IPS-NIHi7 (cell line): Measurements from ENCODE around the gene BTBD17.

Experiments
- DNase-seq: peaks from one replicate; pipeline ENCODE4 v3.0.0; 2012; ENCODE audit warnings: mixed read lengths; ENCODE audit errors: extremely low spot score

BTBD17 gene

DNA sequence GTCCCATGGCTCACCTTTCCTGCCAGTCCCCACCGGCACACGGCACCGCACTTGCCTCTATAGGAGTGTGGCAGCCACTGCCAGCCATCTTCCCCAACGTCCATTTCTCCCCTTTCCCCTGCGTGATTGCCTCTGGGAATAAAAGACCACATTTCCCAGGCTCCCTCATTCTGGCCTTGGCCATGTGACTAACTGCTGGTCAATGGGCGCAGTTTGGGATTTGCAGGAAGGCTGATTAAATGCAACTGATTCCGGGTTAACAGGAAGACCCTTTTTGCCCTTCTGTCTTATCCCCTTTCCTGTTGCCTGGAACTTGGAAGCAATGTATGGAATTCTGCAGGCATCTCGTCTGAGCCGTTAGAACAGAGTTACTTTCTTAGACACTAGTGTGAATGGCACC lies 3.0 kb downstream of the BTBD17 start:
- DNase-seq: no peak

DNA sequence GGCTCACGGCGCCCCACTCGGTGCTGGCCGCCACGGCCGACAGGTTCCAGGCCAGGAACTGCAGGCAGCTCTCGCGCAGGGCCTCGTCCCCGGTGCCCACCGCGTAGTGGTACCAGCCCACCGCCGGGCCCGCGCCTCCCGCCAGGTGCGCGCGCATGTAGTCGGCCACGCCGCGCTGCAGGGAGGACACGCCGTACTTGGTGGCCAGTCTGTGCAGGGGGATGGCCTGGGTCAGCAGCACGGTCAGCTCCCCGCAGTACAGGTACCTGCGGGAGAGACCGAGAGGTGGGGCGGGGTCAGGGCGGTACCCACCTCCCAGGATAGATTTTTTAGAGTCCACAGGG lies 4.2 kb downstream of the BTBD17 start:
- no peak for DNase-seq

DNA sequence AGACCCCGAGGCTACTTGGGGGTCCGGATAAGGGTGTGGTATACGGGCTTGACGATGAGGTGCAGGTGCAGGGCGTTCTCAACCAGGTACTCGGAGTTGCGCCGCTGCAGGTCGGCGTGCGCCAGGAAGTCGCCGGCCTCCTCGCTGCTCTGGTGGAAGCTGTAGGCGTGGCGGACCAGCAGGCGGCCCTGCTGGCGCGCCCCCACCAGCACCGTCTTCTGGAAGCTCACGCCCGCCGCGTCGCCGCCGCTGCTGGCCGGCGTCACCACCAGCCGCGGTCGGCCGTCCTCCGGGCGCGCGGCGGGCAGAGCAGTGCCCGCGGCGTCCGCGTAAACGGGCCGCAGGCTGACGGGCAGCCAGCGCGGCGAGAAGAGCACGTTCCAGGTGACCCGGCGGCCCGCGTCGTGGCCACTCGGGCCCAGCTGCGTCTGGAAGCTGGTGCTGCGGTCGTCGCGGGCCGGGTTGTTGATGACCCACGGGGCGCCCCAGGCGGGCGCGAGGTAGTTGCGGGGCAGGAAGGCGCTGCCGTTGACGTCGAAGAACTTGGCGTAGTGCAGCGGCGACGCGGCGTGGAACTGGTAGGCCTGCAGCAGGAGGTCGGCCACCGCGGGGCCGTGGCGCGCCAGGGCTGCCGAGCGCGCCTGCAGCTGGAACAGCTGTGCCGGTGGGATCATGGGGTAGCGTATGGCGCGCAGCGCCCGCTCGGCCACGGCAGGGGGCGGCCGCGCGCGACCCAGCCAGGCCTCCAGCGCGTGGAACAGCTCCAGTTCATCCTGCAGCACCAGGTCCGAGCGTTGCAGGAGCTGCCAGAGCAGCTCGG lies 4.8 kb downstream of the BTBD17 start:
- DNase-seq: peak; percentile 84

DNA sequence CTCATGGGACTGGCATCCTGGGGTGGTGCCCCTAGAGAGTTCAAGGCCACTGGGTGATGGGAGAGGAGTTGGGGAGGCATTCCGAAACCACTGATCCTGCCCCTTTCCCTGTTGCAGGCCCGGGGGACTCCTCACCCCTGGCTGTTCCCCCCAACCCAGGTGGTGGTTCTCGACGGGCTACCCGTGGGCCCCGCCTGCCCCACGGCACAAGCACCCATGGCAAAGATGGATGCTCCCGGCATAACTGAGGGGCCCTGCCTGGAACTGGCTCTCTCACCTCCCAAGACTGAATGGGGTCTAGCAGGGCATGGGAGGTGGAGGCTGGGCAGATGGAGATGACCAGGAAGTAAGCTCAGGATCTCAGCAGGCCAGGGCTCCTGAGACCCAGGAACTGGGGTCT lies 6.6 kb downstream of the BTBD17 start:
- no peak for DNase-seq

DNA sequence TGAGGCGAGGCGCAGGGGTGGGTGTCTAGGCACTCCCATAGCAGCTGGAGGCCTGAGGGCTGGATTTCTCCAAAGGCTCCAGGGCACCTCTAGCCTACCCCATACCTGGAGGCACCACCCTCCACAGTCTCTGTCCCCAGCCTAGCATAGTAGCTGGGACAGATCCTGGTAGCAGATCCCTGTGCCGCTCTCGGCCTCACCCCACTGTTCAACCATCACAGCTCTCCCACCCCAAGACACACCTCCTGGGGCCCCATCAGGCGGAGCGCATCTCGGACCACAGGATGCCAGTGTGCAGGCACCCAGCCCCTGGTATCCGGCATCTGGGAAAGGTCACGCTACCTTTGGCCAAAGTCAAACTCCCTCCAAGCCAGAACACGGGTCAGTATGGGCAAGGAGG lies 7.1 kb downstream of the BTBD17 start:
- DNase-seq: no peak

DNA sequence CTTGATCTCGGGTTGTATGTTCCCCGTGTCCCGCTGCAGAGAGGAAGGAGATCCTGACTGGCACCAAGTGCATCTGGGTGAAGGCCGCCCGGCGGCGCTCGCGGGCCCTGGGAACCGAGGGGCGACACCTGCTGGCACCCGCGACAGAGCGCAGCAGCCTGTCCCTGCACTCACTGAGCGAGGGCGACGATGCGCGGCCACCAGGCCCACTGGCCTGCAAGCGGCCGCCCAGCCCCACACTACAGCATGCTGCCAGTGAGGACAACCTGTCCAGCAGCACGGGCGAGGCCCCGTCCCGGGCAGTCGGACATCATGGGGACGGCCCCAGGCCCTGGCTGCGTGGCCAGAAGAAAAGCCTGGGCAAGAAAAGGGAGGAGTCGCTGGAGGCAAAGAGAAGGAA lies 7.5 kb downstream of the BTBD17 start:
- peak; percentile 89 for DNase-seq

DNA sequence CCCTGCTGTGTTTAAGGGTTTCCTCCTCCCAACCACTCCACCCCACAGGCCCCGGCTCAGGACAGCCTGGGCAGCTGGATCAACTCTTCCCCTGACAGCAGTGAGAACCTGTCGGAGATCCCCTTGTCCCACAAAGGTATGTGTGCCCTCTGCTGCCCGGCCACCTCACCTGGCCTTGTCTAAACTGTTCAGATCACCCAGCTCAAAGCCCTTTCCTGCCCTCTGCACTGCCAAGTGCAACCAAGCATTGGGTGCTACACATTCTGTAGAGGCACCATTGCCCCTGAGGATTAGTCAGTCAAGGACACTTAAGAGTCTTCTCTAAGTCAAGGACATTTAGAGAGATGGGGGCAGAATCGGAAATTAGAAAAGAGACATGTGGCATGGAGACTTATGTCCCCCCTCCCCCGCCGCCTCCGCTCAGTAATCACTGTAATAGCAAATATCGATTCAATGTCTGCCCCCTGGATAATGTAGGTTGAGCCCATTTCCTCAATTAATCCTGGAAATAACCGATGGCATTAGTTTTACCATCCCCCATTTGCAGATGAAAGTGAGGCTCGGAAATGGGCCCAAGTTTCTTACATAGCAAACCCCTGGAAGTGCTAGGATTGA lies 8.1 kb downstream of the BTBD17 start:
- no peak for DNase-seq

DNA sequence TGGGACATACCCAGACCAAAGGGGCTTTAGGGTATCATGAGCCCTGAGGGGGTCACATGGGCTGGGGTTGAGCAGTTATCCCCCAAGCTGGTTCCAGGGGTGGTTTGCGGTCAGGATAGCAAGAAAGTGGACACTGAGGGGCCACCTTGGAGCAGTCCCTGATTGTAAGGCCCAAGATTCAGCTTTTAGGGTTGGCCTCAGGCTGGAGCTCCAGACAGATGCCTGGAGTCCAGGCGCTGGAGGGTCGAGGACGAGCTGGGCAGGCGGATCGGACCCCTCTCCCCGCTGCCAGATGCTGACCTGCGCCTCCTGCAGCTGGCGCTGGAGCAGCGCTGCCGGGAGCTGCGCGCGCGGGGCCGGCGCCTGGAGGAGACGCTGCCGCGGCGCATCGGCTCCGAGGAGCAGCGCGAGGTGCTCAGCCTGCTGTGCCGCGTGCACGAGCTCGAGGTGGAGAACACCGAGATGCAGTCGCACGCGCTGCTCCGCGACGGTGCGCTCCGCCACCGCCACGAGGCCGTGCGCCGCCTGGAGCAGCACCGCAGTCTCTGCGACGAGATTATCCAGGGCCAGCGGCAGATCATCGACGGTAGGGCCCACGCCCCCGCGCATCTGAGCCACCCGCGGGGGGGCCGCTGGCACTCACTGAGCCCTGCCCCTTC lies 10.0 kb downstream of the BTBD17 start:
- DNase-seq: peak; percentile 82

DNA sequence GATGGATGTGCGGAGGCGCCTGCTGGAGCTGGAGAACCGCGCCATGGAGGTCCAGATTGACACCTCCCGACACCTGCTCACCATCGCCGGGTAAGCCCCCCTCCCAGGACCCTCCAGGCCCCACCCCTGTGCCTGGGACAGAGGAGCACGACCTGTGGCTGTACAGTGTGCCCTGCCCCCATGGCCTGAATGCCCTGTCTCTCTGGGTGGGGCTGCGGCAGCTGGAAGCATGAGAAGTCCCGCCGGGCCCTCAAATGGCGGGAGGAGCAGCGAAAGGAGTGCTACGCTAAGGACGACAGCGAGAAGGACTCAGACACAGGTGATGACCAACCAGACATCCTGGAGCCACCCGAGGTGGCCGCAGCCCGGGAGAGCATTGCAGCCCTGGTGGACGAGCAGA lies 11.2 kb downstream of the BTBD17 start:
- no peak for DNase-seq

DNA sequence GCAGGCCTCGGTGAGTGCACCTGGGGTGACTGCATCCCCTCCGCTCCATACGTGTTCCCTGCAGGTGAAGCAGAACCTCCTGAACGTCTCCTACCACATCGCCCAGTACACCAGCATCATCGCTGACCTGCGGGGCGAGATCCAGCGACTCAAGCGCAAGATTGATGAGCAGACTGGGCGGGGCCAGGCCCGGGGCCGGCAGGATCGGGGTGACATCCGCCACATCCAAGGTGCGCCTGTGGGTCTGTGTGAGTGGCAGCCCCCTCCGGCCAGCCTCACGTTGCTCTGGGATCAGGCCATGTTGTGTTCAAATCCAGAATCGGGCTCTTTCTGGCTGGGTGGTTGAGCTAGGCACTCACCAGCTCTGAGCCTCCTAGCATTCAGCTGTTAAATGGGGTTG lies 12.5 kb downstream of the BTBD17 start:
- DNase-seq: no peak

DNA sequence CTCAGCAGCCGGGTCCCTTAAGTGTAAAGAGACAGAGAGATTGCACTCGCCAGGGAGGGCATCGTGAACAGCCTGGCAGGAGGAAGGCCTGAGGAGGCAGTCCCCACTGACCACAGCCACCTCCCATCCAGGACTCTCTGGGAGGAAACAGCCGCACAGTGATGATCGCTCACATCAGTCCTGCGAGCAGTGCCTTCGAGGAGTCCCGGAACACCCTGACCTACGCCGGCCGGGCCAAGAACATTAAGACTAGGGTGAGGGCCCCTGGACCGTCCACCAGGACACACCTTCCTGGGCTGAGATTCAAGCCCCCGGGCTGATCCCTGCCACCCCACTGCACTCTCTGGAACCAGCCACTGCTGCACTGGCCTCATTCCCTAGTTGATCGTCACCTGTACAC lies 14.0 kb downstream of the BTBD17 start:
- no peak for DNase-seq

DNA sequence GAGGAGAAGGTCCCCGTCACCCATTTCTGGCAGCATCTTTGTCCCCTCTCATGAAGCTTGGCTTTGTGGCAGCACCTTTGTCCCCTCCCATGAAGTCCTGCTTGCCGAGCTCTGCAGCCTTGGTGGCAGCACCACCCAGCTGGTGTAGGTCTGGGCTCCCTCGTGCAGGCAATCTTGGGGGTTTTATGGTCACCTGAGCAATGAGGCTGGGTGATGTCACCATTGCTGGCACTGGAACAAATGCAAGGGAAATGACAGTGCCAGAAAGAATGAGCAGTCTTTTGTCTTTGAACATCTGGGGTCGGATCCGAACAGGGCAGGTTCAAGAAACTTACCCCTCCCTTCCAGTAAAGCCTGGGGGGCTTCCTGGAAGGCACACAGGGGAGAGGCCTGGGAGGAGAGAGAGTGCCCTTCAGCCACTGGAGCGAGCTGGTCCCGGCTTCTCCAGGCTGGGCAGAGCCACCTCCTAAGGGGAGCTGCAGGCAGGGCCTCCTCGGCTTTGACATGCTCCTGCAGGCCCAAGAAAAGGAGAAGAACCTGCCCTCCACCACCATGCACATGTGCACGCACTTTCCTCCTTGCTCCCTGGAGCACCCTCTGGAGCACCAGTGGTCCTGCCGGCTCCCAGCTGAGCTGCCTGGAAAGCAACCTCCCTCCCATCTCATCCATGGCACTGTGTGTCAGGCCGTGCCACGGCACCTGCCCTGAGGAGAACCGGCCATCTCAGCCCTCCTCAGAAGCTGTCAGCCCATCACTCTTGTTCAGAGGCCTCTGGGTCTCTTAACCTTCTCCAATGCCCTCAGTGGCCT lies 16.0 kb downstream of the BTBD17 start:
- no peak for DNase-seq

DNA sequence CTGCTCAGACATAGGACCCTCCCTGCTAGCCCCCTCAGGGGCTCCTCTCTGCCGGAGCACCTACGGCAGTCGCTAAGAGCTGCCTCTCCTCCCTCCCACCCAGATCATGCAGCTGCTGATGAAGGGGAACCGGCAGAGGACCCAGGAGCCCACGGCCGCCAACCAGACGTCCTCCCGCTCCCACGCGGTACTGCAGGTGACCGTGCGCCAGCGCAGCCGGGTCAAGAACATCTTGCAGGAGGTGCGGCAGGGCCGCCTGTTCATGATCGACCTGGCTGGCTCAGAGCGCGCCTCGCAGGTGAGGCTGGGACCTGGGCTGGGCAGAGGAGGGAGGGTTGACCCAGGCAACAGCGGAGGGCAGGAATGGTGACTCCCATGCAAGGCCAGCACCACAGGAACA lies 17.0 kb downstream of the BTBD17 start:
- no peak for DNase-seq

DNA sequence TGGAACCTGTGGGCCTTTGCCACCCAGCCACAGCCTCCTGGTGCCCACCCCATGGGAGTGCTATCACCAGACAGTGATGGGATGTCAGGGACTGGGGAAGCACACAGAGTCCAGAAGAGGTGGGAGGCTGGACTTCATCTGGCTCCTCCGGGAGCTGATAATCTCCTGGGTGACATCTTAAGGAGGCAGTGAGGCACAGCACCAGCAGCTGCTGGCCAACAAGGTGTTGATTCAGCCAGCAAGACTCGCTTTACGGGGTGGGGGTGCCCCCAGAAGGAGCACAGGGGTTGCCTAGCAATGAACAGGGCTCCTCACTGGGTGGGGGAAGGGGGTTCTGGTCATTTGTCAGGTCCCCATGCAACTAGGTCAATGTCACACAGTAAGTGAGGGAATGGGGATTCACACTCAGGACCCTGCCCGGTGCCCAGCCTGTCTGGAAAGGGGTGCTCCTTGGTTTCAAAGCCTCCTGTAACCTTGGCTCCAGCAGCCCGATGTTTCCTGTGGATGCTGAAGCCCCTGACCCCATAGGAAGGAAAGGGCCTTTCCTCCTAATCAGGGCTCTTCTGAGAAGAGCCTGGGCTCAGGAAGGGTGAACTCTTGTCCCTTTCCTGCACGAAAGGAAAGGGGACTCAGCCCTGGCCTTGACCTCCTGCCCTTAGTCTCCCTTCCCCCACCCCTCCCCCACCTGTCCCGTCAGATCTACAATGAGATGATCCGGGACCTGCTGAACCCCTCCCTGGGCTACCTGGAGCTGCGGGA lies 18.0 kb downstream of the BTBD17 start:
- no peak for DNase-seq

DNA sequence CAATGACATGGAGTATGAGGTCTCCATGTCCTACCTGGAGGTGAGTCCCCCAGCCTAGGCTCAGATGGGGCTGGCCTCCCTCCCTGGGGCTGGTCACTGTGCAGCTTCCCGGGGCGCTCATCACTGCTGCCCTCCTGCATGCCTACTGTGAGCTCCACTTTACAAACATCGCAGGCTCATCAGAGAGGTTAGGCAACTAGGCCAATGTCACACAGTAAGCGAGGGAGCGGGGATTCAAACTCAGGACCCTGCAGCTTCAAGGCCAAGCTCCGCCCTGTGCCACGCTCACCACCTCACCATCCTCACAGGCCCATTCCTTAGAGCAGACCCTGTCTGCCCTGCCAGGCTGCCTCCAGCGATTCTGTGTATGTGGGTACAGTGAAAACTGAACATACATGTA lies 18.5 kb downstream of the BTBD17 start:
- no peak for DNase-seq

DNA sequence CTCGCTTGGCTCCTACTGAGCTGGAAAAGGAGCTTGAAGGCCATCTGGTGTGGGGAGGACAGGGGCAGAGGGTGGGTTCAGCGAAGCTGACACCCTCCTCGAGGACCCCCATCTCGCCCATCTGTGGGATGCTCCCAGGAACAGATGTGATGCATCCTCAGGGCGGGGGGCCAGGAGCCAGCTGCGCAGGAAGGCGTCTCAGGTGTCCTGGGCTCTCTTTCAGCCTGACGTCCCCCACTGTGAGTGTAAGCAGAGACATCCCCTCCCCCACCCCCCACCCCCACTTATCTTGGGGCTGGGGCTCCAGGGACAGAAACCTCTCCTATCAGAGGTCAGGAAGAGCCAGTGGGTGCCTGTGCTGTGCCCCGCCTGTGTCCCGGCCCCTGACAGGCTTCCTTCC lies 19.4 kb downstream of the BTBD17 start:
- DNase-seq: no peak

DNA sequence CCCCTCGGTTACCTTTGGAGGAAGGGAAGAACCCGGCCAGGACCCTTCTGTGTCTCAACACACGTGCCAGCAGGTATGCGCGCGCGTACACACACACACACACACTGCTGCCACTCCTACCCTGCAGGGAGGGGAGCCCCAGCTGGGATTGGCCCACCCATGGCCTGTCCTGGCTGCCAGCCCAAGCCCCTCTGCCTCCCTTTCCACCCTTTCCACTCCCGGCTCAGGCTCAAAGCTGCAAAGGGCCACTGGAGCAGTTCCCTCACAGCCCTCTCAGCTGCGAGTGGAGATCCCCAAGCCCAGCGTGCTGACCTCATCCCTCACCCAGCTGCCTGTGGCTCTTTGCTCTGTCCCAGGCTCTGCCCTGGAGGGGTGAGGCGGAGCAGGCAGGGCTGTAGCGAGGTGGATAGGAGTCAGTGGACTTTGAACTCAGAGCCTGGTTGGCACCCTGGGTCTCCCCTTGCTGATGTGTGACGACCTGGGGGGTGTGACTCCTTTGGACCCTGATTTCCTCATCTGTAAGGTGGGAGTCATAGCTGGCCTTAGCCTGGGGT lies 21.1 kb downstream of the BTBD17 start:
- DNase-seq: no peak

DNA sequence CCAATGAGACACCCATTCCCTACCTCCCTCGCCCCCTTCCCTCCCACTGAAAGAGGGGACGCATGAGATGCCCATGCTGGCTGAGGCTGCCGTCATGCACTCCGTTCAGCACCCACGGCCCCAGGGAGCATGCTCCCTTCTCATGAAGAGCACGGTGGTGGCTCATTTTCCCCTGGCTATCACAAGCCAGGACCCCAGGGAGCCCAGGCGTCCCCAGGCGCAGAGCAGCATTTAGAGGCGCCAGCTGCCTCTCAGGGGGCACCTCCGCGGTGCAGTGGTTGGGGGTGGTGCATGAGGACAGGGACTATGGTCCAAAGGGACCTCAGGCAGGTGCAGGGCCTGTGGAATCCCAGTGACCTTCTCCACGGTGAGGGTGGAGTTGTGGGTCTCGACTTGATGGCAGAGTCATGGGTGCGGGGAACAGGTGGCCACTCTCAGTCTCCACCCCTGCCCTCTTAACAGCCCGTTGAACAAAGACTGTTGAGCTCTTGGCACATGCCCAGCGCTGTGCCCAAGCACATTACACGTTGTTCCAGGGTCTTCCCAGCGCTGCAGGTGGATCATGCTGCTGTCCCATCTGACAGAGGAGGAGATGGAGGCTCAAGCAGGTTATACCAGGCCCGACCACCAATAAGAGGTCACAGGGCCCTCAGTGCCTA lies 22.0 kb downstream of the BTBD17 start:
- DNase-seq: no peak

DNA sequence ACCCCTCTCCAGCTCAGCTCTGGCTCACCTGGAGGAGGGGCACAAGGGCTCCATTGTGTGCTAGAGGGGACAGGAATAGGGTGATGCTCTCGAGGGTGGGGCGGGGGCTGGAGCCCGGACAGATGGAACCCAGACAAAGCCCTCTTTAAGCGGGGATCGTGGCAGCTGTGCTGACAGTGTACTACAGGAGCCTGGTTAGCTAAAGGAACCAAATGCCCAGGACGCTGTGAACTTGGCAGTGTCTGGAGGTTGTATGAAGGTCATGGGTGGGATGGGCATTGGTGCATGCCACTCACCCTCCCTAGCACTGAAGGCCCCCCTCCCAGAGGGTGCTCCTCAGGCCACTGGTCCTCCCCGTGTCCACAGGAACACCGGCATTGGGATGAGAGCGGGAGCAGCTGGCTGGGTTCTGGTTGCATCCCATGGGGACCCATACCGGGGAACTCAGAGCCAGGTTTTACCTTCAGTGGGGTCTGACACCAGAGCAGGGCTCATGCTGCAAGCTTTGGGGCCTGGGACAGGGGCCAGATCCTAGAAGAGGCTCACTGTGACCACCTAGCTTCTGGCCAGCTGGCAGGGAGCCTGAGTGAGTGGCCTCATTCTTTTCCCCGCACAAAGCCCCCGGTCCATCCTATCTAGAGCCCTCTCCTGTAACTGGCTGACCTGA lies 23.7 kb downstream of the BTBD17 start:
- no peak for DNase-seq

DNA sequence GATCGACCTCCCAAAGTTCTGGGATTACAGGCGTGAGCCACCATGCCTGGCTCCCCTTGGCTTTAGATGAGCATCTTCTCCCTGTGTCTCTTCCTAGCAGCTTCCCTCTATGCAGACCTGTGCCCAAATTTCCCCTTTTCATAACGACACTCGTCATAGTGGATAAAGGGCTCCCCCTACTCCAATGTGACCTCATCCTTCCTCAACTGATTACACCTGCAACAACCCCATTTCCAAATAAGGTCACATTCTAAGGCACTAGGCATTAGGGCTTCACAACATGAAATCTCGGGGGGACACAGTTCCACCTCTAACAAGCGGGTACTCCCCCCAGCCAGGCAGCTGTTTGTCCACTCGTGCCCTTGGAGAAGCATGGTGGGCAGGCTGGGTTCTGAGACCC lies 25.4 kb downstream of the BTBD17 start:
- DNase-seq: no peak
